Measurements from ENCODE around the gene MYO18B.

DNA sequence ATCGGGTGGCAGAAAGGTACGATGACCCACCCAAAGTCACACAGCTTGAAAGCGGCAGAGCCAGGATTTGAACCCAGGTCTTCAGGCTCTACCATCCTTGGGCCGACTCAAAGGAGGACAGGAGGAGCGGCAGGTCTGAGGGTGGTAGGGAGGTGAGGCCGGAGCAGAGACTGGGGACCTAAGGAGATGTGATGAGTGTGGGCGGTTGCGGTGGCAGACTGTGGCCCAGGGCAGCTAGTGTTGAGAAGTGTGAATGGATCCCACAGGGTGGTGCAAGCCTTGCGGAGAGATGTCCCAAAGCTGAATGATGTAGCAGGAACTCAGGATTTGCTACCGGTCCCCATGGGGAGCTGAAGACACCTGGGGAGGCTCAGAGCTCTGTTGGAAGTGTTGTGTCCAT, 180.2 kb downstream of the MYO18B start:
- no peak for TF ChIP-seq GABPA (IDR thresholded peaks at IDR 0.05; ENCODE audit: borderline replicate concordance, insufficient read depth, low read length)
- no peak for TF ChIP-seq POLR2AphosphoS5 (IDR thresholded peaks at IDR 0.05; ENCODE audit: low read depth, low read length)
- no peak for TF ChIP-seq SIN3A (conservative IDR thresholded peaks at IDR 0.05 in 1 of 2, IDR thresholded peaks at IDR 0.05 in 1 of 2; ENCODE audit: low read depth in 1 of 2, low read length in 2 of 2)
- TF ChIP-seq, protein P1, sequence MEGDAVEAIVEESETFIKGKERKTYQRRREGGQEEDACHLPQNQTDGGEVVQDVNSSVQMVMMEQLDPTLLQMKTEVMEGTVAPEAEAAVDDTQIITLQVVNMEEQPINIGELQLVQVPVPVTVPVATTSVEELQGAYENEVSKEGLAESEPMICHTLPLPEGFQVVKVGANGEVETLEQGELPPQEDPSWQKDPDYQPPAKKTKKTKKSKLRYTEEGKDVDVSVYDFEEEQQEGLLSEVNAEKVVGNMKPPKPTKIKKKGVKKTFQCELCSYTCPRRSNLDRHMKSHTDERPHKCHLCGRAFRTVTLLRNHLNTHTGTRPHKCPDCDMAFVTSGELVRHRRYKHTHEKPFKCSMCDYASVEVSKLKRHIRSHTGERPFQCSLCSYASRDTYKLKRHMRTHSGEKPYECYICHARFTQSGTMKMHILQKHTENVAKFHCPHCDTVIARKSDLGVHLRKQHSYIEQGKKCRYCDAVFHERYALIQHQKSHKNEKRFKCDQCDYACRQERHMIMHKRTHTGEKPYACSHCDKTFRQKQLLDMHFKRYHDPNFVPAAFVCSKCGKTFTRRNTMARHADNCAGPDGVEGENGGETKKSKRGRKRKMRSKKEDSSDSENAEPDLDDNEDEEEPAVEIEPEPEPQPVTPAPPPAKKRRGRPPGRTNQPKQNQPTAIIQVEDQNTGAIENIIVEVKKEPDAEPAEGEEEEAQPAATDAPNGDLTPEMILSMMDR (IDR thresholded peaks at IDR 0.05; ENCODE audit: control extremely low read depth in 1 of 3, insufficient read depth in 1 of 3, low read depth in 1 of 3, low read length in 3 of 3), result no peak
- no peak for TF ChIP-seq SUZ12 (IDR thresholded peaks at IDR 0.05; ENCODE audit: low read length)
- TF ChIP-seq POLR2A (IDR thresholded peaks at IDR 0.05; ENCODE audit: control extremely low read depth in 1 of 2, low read depth in 2 of 2, low read length in 2 of 2), result no peak
- no peak for TF ChIP-seq EP300 (IDR thresholded peaks at IDR 0.05; ENCODE audit: borderline replicate concordance in 1 of 2, low read depth in 2 of 2, low read length in 2 of 2)
